Endothelial cell of umbilical vein (primary cell): ENCODE data around the gene DAND5. TPM values are rescaled to one million over a fixed set of nuclear protein-coding genes. Genes with fewer than 3 reads are reported as not detected.

ENCODE experiments used
- BruUV-seq: library from RNA; stranded (reverse); fragments of 400-500 nt; replicated peaks from 2 replicates; lab custom pipeline; 2021; lab: Mats Ljungman, UMichigan
- CTCF ChIA-PET: fragments of 300-600, 350-600 bp; sonication (Branson Sonifier 250); formaldehyde crosslinking; loops from one replicate; lab custom pipeline; 2021; ENCODE audit warnings: antibody characterized with exemption, inconsistent platforms; lab: Charles Lee
- POLR2A ChIA-PET: fragments of 300-600, 350-600 bp; sonication (Branson Sonifier 250); formaldehyde crosslinking; loops from one replicate; lab custom pipeline; 2021; ENCODE audit warnings: antibody characterized with exemption, inconsistent platforms; lab: Charles Lee
- DNase-seq: peaks from one replicate; pipeline ENCODE4 v3.0.0-alpha.2; 2011; ENCODE audit warnings: low read depth, low spot score
- FAIRE-seq: peaks from 2 replicates; lab custom pipeline; 2011; peaks lifted over from hg19 to GRCh38; lab: Jason Lieb, UNC
- H2AFZ ChIP-seq: 2 replicates; pipeline ENCODE4 v1.6.0; 2012; ENCODE audit warnings: low read depth, low read length, control low read depth, inconsistent platforms
- H3K27ac ChIP-seq: 2 replicates; pipeline ENCODE4 v1.5.1; 2011; ENCODE audit warnings: low read depth, mild to moderate bottlenecking, control low read depth, low read length, moderate library complexity; ENCODE audit not compliant: insufficient read depth
- H3K27me3 ChIP-seq, 2 experiments: 2 replicates each; pipeline versions ENCODE4 v1.6.0 to v1.6.1; 2011; ENCODE audit warnings: low read length in 2 of 2, mixed read lengths in 1 of 2; ENCODE audit not compliant: control insufficient read depth in 2 of 2, insufficient read depth in 2 of 2
- H3K36me3 ChIP-seq, 2 experiments: 2 replicates in 1 of 2; 3 replicates in 1 of 2; pipeline ENCODE4 v1.5.1; 2011; ENCODE audit warnings: low read length in 2 of 2, mild to moderate bottlenecking in 1 of 2, moderate library complexity in 1 of 2; ENCODE audit not compliant: control insufficient read depth in 2 of 2, insufficient read depth in 2 of 2; ENCODE audit errors: extremely low read depth in 1 of 2
- H3K4me1 ChIP-seq: 3 replicates; pipeline ENCODE4 v1.5.1; 2011; ENCODE audit warnings: mild to moderate bottlenecking, low read length; ENCODE audit not compliant: control insufficient read depth, insufficient read depth; ENCODE audit errors: extremely low read depth
- H3K4me2 ChIP-seq: 2 replicates; pipeline ENCODE4 v1.6.1; 2011; ENCODE audit warnings: low read length, control low read depth, mixed read lengths; ENCODE audit not compliant: insufficient read depth
- H3K4me3 ChIP-seq, 3 experiments: fragments of 200-600 bp in 1 of 3; sonication (generic), shearing (Covaris generic) in 1 of 3; replicated peaks in 1 of 3; 2 replicates each; pipeline ENCODE4 v1.5.1; 2011 to 2016; ENCODE audit warnings: control low read depth in 3 of 3, low read length in 3 of 3, mild to moderate bottlenecking in 2 of 3, inconsistent platforms in 1 of 3, low read depth in 1 of 3, moderate library complexity in 1 of 3; ENCODE audit not compliant: insufficient read depth in 1 of 3
- H3K79me2 ChIP-seq: 2 replicates; pipeline ENCODE4 v1.6.0; 2012; ENCODE audit warnings: low read length, inconsistent platforms; ENCODE audit not compliant: control insufficient read depth, insufficient read depth
- H3K9ac ChIP-seq: replicated peaks from 2 replicates; pipeline ENCODE3; 2011; ENCODE audit warnings: low read length, control low read depth; ENCODE audit not compliant: insufficient read depth; ENCODE audit errors: extremely low read depth
- H3K9me1 ChIP-seq: replicated peaks from 3 replicates; pipeline ENCODE4 v1.6.0; 2011; ENCODE audit warnings: mild to moderate bottlenecking, low read length; ENCODE audit not compliant: control insufficient read depth, insufficient read depth; ENCODE audit errors: extremely low read depth
- H3K9me3 ChIP-seq: replicated peaks from 2 replicates; pipeline ENCODE4 v1.5.1; 2012; ENCODE audit warnings: low read length, inconsistent platforms; ENCODE audit not compliant: control insufficient read depth, insufficient read depth
- H4K20me1 ChIP-seq: replicated peaks from 2 replicates; pipeline ENCODE3; 2011; ENCODE audit warnings: mild to moderate bottlenecking, low read length; ENCODE audit not compliant: control insufficient read depth, insufficient read depth; ENCODE audit errors: extremely low read depth
- EZH2 ChIP-seq: IDR thresholded peaks from 2 replicates; pipeline ENCODE4 v1.6.1; 2012; ENCODE audit warnings: borderline replicate concordance, low read depth, mild to moderate bottlenecking, moderate library complexity, low read length, inconsistent platforms; ENCODE audit not compliant: severe bottlenecking
- FOS ChIP-seq: IDR thresholded peaks from 2 replicates; pipeline ENCODE4 v1.6.1; 2011; ENCODE audit warnings: mild to moderate bottlenecking, low read length, moderate library complexity, borderline replicate concordance; ENCODE audit not compliant: insufficient read depth
- GATA2 ChIP-seq: IDR thresholded peaks from 2 replicates; pipeline ENCODE4 v1.7.0; 2011; ENCODE audit warnings: low read depth, mild to moderate bottlenecking, moderate library complexity, mixed read lengths, low read length; ENCODE audit not compliant: insufficient read length, insufficient read depth
- JUN ChIP-seq: IDR thresholded peaks from 2 replicates; pipeline ENCODE4 v1.6.1; 2011; ENCODE audit warnings: borderline replicate concordance, low read depth; ENCODE audit not compliant: insufficient read length, insufficient read depth
- MYC ChIP-seq: IDR thresholded peaks from one replicate; pipeline ENCODE4 v1.6.1; 2011; ENCODE audit warnings: mild to moderate bottlenecking, low read depth, low read length
- POLR2A ChIP-seq: IDR thresholded peaks from 2 replicates; pipeline ENCODE4 v1.6.1; 2012; ENCODE audit warnings: low read depth, mild to moderate bottlenecking, control low read depth, low read length
- POLR2AphosphoS5 ChIP-seq: IDR thresholded peaks from 2 replicates; pipeline ENCODE4 v1.6.1; 2012; ENCODE audit warnings: low read depth, mild to moderate bottlenecking, control low read depth, low read length, moderate library complexity; ENCODE audit not compliant: insufficient read depth
- dilution Hi-C: fragments of 300-500 bp; cut with MboI; formaldehyde crosslinking; loops from one replicate; pipeline ENCODE4 v1.15.0; 2019; ENCODE audit warnings: low sequenced_read_pairs; ENCODE audit not compliant: extremely low pct_ligation_motif_present
- intact Hi-C: fragments of 100-400 bp; cut with micrococcal nuclease; formaldehyde crosslinking; loops from one replicate; pipeline ENCODE4 v1.10.0; 2022
- polyA plus RNA-seq, 4 experiments: library from polyadenylated mRNA; depleted of rRNA in 3 of 4; stranded (reverse) in 3 of 4; unstranded in 1 of 4; fragments of >200 nt; gene quantifications; 2 replicates each; pipeline versions ENCODE4 v1.2.1 to v1.2.3, GENCODE V29; 2011 to 2012; ENCODE audit warnings: missing spikeins in 1 of 4
- total RNA-seq: library from RNA; stranded (reverse); gene quantifications from 2 replicates; pipeline ENCODE4 v1.2.3, GENCODE V29; 2021
- TF ChIP-seq, protein P1 (sequence below), 2 donors: IDR thresholded peaks; 1 replicate in 1 of 2; 2 replicates in 1 of 2; pipeline ENCODE4 v1.5.1; 2011; ENCODE audit warnings: low read length in 2 of 2, mild to moderate bottlenecking in 2 of 2, moderate library complexity in 2 of 2, control low read depth in 1 of 2, inconsistent platforms in 1 of 2, low read depth in 1 of 2; ENCODE audit not compliant: insufficient read depth in 1 of 2; ENCODE audit errors: extremely low read depth in 1 of 2
- TF ChIP-seq, protein P2 (sequence below): IDR thresholded peaks from 2 replicates; pipeline ENCODE4 v1.6.1; 2011; ENCODE audit not compliant: insufficient read depth, insufficient read length

Gene DAND5
- total and polyA plus RNA-seq, 2 donors (not counting 3 experiments of a cell fraction or from before 2014, with no cell fraction given) = 0.06 to 0.20 TPM

DNA sequence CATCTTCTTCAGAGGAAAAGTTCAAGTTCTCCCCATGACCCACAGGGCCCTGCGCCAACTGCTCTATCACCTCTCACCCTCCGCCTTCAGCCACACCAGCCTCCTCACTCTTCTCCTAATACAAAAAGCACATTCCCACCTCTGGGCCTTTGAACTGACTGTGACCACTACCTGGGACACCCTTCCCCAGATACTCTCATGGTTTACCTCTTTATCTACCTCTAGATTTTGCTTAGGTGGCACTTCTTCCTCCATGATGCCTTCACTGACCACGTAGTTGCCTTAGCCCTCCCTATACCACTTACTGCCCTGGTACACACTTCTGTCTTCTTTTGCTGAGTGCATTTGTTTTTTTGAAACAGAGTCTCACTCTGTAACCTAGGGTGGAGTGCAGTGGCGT is 46.4 kb upstream of the DAND5 start:
- no peak overlapping the region for H2AFZ ChIP-seq
- H3K79me2 ChIP-seq = no peaks in the 10 kb centered on the region
- H3K9ac ChIP-seq = no peak overlapping the region
- no peak overlapping the region for H3K27ac ChIP-seq
- ChIA-PET POLR2A (no interaction called here), CTCF (no interaction called here)
- dilution Hi-C loops (no loop called here), intact Hi-C loops (no loop called here)
- H3K36me3 ChIP-seq = peaks cover 16 to 33% of the 10 kb centered on the region in 2 experiments
- no peak overlapping the region for H3K4me3 ChIP-seq
- no peak for FAIRE-seq
- TF ChIP-seq GATA2 = no peak
- H3K4me1 ChIP-seq = no peaks in the 10 kb centered on the region
- H3K9me1 ChIP-seq = no peaks in the 10 kb centered on the region
- no peak for DNase-seq
- H3K27me3 ChIP-seq = no peaks in the 10 kb centered on the region
- H4K20me1 ChIP-seq = no peaks in the 10 kb centered on the region
- no TSS peak for BruUV-seq
- no peak overlapping the region for H3K4me2 ChIP-seq
- H3K9me3 ChIP-seq = no peaks in the 10 kb centered on the region

DNA sequence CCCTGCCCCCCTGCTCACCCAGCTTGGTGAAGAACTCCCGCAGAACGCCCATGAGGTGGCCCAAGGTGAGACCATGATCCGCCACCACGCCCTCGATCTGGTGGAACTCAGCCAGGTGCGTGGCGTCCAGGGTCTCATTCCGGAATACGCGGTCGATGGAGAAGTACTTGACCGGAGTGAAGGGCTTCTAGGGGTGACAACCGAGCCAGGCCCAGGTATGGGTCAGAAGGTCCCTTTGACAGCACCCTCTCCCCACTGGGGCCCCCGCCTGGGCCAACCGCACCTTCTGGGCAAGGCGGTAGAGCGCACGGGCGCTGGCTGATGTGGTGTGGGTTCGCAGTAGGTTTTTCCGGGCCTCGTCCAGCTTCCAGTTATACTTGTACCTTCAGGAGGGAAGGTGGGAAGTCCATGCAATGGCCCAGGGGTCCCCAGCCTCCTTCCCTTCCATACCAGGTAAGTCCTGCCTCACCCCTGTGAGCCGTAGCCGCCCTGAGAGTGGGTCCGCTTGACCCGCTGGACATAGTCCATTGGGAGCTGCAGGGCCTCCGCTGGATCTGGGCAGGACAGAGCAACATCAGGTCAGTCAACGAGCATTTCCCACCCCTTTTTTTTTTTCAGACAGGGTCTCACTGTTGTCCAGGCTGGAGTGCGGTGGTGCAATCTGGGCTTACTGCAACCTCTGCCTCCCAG is 44.6 kb upstream of the DAND5 start:
- CTCF ChIA-PET = no interaction called here
- Histone ChIP-seq H3K36me3 (peaks cover 18 to 43% of the 10 kb centered on the region in 2 experiments), H3K9ac (no peak overlapping the region), H3K27me3 (no peaks in the 10 kb centered on the region), H3K27ac (no peak overlapping the region), H2AFZ (no peak overlapping the region), H3K9me1 (no peaks in the 10 kb centered on the region), H3K9me3 (no peaks in the 10 kb centered on the region), H3K4me2 (no peak overlapping the region), H3K4me3 (no peak overlapping the region), H3K79me2 (no peaks in the 10 kb centered on the region), H3K4me1 (no peaks in the 10 kb centered on the region), H4K20me1 (no peaks in the 10 kb centered on the region)
- intact Hi-C loops = no loop called here
- DNase-seq (no peak), FAIRE-seq (no peak)
- POLR2A ChIA-PET = no interaction called here
- TF ChIP-seq EZH2 (no peak), JUN (no peak), POLR2AphosphoS5 (no peak), FOS (no peak), POLR2A (no peak), GATA2 (no peak), MYC (no peak)
- TF ChIP-seq, protein P1, sequence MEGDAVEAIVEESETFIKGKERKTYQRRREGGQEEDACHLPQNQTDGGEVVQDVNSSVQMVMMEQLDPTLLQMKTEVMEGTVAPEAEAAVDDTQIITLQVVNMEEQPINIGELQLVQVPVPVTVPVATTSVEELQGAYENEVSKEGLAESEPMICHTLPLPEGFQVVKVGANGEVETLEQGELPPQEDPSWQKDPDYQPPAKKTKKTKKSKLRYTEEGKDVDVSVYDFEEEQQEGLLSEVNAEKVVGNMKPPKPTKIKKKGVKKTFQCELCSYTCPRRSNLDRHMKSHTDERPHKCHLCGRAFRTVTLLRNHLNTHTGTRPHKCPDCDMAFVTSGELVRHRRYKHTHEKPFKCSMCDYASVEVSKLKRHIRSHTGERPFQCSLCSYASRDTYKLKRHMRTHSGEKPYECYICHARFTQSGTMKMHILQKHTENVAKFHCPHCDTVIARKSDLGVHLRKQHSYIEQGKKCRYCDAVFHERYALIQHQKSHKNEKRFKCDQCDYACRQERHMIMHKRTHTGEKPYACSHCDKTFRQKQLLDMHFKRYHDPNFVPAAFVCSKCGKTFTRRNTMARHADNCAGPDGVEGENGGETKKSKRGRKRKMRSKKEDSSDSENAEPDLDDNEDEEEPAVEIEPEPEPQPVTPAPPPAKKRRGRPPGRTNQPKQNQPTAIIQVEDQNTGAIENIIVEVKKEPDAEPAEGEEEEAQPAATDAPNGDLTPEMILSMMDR (IDR thresholded peaks at IDR 0.05; ENCODE audit: extremely low read depth in 1 of 2, insufficient read depth in 1 of 2, low read depth in 1 of 2, low read length in 2 of 2) = no peak
- TF ChIP-seq, protein P2, sequence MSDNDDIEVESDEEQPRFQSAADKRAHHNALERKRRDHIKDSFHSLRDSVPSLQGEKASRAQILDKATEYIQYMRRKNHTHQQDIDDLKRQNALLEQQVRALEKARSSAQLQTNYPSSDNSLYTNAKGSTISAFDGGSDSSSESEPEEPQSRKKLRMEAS = no peak
- dilution Hi-C loops = no loop called here
- BruUV-seq = TSS peak; percentile 3
